Astrocyte of the cerebellum (primary cell): ENCODE results near the gene C1R.

Experiments used
- DNase-seq: peaks from one replicate; pipeline ENCODE4 v3.0.0-alpha.2; 2011; ENCODE audit warnings: low read depth
- H3K4me3 ChIP-seq: 2 replicates; pipeline ENCODE4 v1.5.1; 2011; ENCODE audit warnings: mild to moderate bottlenecking, low read depth, low read length, moderate library complexity
- in situ Hi-C: cut with HindIII; loops from 2 replicates; pipeline ENCODE4 v1.10.0; 2017; ENCODE audit warnings: low sequenced_read_pairs
- TF ChIP-seq, protein P1 (sequence below): IDR thresholded peaks from 2 replicates; pipeline ENCODE4 v1.5.1; 2012; ENCODE audit warnings: low read length, low read depth, moderate library complexity, mild to moderate bottlenecking; ENCODE audit errors: missing control alignments

Gene C1R

DNA sequence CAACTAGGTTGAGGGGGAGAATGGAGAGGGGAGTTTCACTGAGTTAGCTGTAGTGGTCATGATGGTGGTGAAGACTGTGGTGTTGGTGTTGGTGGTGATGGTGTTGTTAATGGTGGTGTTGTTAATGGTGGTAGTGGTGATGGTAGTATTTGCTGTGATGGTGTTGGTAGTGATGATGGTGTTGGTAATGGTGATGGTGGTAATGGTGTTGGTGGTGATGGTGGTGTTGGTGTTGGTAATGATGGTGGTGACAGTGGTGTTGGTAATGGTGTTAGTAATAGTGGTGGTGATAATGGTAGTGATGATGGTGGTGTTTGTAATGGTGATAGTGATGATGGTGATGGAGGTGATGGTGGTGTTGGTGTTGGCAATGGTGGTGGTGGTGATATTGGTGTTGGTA, 9.1 kb downstream of the C1R start:
- no peak for DNase-seq
- no peak overlapping the region for H3K4me3 ChIP-seq
- in situ Hi-C loops, result no loop called here
- TF ChIP-seq, protein P1, sequence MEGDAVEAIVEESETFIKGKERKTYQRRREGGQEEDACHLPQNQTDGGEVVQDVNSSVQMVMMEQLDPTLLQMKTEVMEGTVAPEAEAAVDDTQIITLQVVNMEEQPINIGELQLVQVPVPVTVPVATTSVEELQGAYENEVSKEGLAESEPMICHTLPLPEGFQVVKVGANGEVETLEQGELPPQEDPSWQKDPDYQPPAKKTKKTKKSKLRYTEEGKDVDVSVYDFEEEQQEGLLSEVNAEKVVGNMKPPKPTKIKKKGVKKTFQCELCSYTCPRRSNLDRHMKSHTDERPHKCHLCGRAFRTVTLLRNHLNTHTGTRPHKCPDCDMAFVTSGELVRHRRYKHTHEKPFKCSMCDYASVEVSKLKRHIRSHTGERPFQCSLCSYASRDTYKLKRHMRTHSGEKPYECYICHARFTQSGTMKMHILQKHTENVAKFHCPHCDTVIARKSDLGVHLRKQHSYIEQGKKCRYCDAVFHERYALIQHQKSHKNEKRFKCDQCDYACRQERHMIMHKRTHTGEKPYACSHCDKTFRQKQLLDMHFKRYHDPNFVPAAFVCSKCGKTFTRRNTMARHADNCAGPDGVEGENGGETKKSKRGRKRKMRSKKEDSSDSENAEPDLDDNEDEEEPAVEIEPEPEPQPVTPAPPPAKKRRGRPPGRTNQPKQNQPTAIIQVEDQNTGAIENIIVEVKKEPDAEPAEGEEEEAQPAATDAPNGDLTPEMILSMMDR, result no peak

DNA sequence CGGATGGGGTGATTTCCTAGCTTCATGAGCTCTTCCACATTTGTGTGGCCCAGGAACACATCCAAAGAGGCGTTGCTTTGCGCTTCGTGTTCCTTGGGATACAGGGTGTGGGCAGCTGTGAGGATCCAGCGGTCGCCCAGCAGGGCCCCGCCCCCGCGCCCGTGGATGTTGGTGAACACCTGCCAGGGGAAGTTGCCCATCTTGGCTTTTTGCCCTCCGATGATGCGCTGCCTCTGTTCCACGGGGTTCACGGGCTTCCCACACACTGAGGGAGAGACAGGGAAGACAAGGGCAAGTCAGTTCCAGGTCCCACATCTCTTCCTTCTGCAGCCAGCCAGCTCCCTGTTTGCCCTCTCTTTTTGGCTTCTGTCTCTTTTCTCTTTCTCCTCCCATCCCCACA, 11.2 kb downstream of the C1R start:
- in situ Hi-C loops, result no loop called here
- DNase-seq, result no peak
- H3K4me3 ChIP-seq, result no peak overlapping the region
- TF ChIP-seq, protein P1, result no peak

DNA sequence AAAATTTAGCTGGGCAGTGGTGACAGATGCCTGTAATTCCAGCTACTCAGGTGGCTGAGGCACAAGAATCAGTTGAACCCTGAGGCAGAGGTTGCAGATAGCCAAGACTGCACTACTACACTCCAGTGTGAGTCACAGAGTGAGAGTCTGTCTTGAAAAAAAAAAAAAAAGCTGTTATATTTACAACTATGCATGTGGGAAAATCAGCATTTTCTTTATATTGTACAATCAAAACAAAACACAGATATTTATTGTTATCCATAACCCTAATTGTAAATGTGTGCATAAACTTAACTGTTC, 12.5 kb downstream of the C1R start:
- TF ChIP-seq, protein P1, result no peak
- no peak overlapping the region for H3K4me3 ChIP-seq
- no peak for DNase-seq
- in situ Hi-C loops, result no loop called here

DNA sequence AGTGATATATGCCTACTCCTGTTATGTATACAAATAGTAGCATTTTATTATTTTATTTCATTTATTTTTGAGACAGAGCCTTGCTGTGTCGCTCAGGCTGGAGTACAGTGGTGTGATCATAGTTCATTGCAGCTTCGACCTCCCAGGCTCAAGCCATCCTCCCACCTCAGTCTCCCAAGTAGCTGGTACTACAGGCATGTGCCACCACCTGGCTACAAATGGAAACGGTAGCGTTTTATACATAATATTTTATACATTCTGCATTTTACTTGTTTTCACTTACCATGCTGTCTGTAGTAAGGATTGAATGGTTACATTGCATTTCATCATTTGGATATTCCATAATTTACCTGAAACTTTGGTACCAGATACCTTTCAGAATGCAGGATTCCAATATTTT, 14.1 kb downstream of the C1R start:
- in situ Hi-C loops, result no loop called here
- DNase-seq, result no peak
- TF ChIP-seq, protein P1, result no peak
- no peak overlapping the region for H3K4me3 ChIP-seq

DNA sequence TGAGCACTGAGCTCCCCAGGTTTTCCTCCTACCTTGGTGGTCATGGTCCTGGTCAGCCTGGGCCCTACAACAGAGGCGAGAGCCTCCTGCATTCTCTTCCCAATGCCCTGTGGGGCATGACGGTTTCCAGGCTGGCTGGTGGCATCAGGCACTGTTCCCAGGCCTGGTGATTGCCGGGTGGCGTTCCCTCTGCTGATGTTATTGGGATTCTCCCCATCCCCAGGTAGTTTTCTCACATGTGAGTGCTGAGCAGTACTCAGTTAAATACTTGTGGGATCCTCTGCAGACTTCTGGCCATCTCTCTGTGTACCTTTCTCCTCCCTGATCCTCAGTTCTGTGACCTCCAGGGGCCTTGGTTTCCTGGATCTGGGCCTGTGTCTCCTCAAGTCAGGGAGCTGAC, 15.8 kb downstream of the C1R start:
- in situ Hi-C loops, result no loop called here
- TF ChIP-seq, protein P1, result no peak
- DNase-seq, result no peak
- no peak overlapping the region for H3K4me3 ChIP-seq

DNA sequence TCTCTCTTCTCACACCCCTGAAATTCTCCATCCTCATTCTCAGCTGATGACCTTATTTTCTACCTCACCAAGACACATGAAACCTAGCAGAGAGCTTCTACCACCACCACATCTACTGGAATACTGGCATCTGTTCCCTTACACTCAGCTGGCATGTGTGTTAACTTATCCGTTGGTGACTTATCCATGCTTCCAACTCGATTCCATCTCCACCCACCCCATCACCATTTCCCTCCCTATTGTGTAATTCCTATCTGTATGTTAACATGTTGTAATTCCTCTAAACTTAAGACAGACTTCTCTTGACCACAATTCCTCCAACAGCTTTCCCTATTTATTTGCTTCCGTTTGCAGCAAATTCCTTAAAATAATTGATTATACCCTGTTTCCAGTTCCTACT, 16.3 kb downstream of the C1R start:
- TF ChIP-seq, protein P1, result no peak
- no peak for DNase-seq
- in situ Hi-C loops, result no loop called here
- no peak overlapping the region for H3K4me3 ChIP-seq

DNA sequence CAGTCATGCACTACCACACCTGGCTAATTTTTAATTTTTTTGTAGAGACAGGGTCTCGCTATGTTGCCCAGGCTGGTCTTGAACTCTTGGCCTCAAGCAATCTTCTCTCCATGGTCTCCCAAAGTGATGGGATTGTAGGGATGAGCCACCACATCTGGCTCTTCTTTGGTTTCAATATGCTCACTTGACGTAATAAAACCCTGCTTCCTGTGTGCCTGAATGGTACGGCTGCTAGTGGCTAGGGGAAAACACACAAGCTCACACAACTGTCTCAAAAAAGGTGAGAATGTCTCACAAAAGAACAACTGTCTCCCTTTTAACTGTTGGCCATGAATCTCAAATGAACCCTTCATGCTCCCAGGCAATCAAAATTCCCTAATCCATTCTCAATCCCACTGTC, 16.7 kb downstream of the C1R start:
- TF ChIP-seq, protein P1, result no peak
- H3K4me3 ChIP-seq, result no peak overlapping the region
- in situ Hi-C loops, result no loop called here
- no peak for DNase-seq
